ENCODE measurements around the gene SPTLC3. TPM values are rescaled to one million over a fixed set of nuclear protein-coding genes. Genes with fewer than 3 reads are reported as not detected.

SPTLC3 gene
- total and polyA plus RNA-seq, 2 experiments from 2014 or later: 0.52 to 0.66 TPM

DNA sequence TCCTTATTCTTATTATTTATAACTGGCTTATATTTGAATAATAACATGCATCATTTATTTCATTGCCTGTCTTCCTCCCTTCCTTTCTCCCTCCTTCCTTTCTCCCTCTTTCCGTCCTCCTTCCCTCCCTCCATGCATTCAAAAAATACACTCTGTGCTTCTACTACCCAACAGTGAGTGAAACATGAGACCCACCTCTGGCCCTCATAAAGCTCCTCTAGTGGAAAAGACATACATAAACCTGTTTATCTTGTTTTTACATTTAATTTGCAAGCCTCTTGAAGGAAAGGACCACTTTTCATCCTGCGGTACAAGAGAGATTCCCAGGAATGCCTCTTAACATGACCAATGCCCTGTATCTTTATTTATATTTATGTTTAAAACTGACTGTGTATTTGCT is 190.5 kb downstream of the SPTLC3 start:
- H3K4me3 Mint-ChIP-seq: no peak overlapping the region
- Histone ChIP-seq H3K9me2 (ENCODE audit: insufficient read depth) (no peaks in the 10 kb centered on the region), H2AFZ (no peak overlapping the region), H4K20me1 (replicated peaks; ENCODE audit: insufficient read depth) (no peaks in the 10 kb centered on the region), H3K79me2 (replicated peaks; ENCODE audit: insufficient read depth) (no peaks in the 10 kb centered on the region), H3K36me3 (ENCODE audit: insufficient read depth) (no peaks in the 10 kb centered on the region), H3F3A (replicated peaks; ENCODE audit: low read depth) (no peaks in the 10 kb centered on the region), H3K4me2 (0 out of 2 replicates have a peak overlapping the region, but pooled peaks have one; percentile 58), H3K27me3 (ENCODE audit: insufficient read depth) (no peaks in the 10 kb centered on the region), H3K4me1 (ENCODE audit: insufficient read depth) (peaks cover 25% of the 10 kb centered on the region), H3K27ac (ENCODE audit: low read depth) (no peak overlapping the region), H3K4me3 (no peak overlapping the region)
- peak; percentile 37 for DNase-seq (ENCODE audit: low spot score)
- ATAC-seq: no peak; the same call in 2 of the 3 replicates
- H3K27me3 Mint-ChIP-seq (ENCODE audit: insufficient read depth, low read depth, poor library complexity): peaks cover 2% of the 10 kb centered on the region
- no peaks in the 10 kb centered on the region for H3K36me3 Mint-ChIP-seq (ENCODE audit: low read depth)
- H3K9me3 Mint-ChIP-seq: no peaks in the 10 kb centered on the region; the same call in 2 of the 3 replicates
- no peak overlapping the region for H3K27ac Mint-ChIP-seq
- TF ChIP-seq, protein P1, sequence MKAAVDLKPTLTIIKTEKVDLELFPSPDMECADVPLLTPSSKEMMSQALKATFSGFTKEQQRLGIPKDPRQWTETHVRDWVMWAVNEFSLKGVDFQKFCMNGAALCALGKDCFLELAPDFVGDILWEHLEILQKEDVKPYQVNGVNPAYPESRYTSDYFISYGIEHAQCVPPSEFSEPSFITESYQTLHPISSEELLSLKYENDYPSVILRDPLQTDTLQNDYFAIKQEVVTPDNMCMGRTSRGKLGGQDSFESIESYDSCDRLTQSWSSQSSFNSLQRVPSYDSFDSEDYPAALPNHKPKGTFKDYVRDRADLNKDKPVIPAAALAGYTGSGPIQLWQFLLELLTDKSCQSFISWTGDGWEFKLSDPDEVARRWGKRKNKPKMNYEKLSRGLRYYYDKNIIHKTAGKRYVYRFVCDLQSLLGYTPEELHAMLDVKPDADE (IDR thresholded peaks at IDR 0.05): no peak
- no peak for TF ChIP-seq EZH2phosphoT487 (IDR thresholded peaks at IDR 0.05; ENCODE audit: unreplicated experiment)
- TF ChIP-seq ZNF114 (CRISPR knock-in tag; IDR thresholded peaks at IDR 0.05): no peak
- peaks cover 23% of the 10 kb centered on the region for H3K4me1 Mint-ChIP-seq

- H3K4me3 Mint-ChIP-seq: no peak overlapping the region; the same call in 2 of the 3 replicates
- H2AFZ ChIP-seq: peak overlapping the region; percentile 50
- no peaks in the 10 kb centered on the region for H3K36me3 Mint-ChIP-seq (ENCODE audit: low read depth)
- H3F3A ChIP-seq (replicated peaks; ENCODE audit: low read depth): no peaks in the 10 kb centered on the region
- no peaks in the 10 kb centered on the region for H4K20me1 ChIP-seq (replicated peaks; ENCODE audit: insufficient read depth)
- peaks cover 23% of the 10 kb centered on the region for H3K4me1 Mint-ChIP-seq
- no peaks in the 10 kb centered on the region for H3K79me2 ChIP-seq (replicated peaks; ENCODE audit: insufficient read depth)
- H3K4me2 ChIP-seq: peak overlapping the region; percentile 58
- H3K27me3 Mint-ChIP-seq (ENCODE audit: insufficient read depth, low read depth, poor library complexity): peaks cover 6% of the 10 kb centered on the region
- ATAC-seq: peak; percentile 82
- H3K36me3 ChIP-seq (ENCODE audit: insufficient read depth): no peaks in the 10 kb centered on the region
- no peaks in the 10 kb centered on the region for H3K9me3 Mint-ChIP-seq
- H3K27ac Mint-ChIP-seq: no peak overlapping the region
- peak; percentile 25 for DNase-seq (ENCODE audit: low spot score)
- no peak overlapping the region for H3K27ac ChIP-seq (ENCODE audit: low read depth)
- H3K4me1 ChIP-seq (ENCODE audit: insufficient read depth): peaks cover 25% of the 10 kb centered on the region
- H3K27me3 ChIP-seq (ENCODE audit: insufficient read depth): no peaks in the 10 kb centered on the region
- peak overlapping the region; percentile 21; the same call in 1 of the 2 replicates for H3K4me3 ChIP-seq
- 0 out of 2 replicates have a peak, but pooled peaks cover 2% of the 10 kb centered on the region for H3K9me2 ChIP-seq (ENCODE audit: insufficient read depth)
- TF ChIP-seq POLR2AphosphoS5 (IDR thresholded peaks at IDR 0.05; ENCODE audit: low read depth) (no peak), EZH2 (IDR thresholded peaks at IDR 0.05; ENCODE audit: low read depth, unreplicated experiment) (no peak), NANOG (IDR thresholded peaks at IDR 0.05; ENCODE audit: borderline replicate concordance) (no peak), CTCF (conservative IDR thresholded peaks at IDR 0.05; ENCODE audit: low read depth in 2 of 2) (no peak), ZNF114 (CRISPR knock-in tag; IDR thresholded peaks at IDR 0.05) (no peak), ZNF331 (CRISPR knock-in tag; IDR thresholded peaks at IDR 0.05; ENCODE audit: low read depth) (no peak), EZH2phosphoT487 (IDR thresholded peaks at IDR 0.05; ENCODE audit: unreplicated experiment) (no peak)
- TF ChIP-seq, protein P1 (IDR thresholded peaks at IDR 0.05): no peak
- TF ChIP-seq, protein P2, sequence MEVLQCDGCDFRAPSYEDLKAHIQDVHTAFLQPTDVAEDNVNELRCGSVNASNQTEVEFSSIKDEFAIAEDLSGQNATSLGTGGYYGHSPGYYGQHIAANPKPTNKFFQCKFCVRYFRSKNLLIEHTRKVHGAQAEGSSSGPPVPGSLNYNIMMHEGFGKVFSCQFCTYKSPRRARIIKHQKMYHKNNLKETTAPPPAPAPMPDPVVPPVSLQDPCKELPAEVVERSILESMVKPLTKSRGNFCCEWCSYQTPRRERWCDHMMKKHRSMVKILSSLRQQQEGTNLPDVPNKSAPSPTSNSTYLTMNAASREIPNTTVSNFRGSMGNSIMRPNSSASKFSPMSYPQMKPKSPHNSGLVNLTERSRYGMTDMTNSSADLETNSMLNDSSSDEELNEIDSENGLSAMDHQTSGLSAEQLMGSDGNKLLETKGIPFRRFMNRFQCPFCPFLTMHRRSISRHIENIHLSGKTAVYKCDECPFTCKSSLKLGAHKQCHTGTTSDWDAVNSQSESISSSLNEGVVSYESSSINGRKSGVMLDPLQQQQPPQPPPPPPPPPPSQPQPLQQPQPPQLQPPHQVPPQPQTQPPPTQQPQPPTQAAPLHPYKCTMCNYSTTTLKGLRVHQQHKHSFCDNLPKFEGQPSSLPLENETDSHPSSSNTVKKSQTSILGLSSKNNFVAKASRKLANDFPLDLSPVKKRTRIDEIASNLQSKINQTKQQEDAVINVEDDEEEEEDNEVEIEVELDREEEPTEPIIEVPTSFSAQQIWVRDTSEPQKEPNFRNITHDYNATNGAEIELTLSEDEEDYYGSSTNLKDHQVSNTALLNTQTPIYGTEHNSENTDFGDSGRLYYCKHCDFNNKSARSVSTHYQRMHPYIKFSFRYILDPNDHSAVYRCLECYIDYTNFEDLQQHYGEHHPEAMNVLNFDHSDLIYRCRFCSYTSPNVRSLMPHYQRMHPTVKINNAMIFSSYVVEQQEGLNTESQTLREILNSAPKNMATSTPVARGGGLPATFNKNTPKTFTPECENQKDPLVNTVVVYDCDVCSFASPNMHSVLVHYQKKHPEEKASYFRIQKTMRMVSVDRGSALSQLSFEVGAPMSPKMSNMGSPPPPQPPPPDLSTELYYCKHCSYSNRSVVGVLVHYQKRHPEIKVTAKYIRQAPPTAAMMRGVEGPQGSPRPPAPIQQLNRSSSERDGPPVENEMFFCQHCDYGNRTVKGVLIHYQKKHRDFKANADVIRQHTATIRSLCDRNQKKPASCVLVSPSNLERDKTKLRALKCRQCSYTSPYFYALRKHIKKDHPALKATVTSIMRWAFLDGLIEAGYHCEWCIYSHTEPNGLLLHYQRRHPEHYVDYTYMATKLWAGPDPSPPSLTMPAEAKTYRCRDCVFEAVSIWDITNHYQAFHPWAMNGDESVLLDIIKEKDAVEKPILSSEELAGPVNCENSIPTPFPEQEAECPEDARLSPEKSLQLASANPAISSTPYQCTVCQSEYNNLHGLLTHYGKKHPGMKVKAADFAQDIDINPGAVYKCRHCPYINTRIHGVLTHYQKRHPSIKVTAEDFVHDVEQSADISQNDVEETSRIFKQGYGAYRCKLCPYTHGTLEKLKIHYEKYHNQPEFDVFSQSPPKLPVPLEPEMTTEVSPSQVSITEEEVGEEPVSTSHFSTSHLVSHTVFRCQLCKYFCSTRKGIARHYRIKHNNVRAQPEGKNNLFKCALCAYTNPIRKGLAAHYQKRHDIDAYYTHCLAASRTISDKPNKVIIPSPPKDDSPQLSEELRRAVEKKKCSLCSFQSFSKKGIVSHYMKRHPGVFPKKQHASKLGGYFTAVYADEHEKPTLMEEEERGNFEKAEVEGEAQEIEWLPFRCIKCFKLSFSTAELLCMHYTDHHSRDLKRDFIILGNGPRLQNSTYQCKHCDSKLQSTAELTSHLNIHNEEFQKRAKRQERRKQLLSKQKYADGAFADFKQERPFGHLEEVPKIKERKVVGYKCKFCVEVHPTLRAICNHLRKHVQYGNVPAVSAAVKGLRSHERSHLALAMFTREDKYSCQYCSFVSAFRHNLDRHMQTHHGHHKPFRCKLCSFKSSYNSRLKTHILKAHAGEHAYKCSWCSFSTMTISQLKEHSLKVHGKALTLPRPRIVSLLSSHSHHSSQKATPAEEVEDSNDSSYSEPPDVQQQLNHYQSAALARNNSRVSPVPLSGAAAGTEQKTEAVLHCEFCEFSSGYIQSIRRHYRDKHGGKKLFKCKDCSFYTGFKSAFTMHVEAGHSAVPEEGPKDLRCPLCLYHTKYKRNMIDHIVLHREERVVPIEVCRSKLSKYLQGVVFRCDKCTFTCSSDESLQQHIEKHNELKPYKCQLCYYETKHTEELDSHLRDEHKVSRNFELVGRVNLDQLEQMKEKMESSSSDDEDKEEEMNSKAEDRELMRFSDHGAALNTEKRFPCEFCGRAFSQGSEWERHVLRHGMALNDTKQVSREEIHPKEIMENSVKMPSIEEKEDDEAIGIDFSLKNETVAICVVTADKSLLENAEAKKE (CRISPR knock-in tag; IDR thresholded peaks at IDR 0.05): no peak
Observed at GRCh38 chr20:13200767-13201500, 192.2 kb downstream of the SPTLC3 start.
